Vein endothelial cell (primary cell): Measurements from ENCODE around the gene CGB8. TPM values are rescaled to one million over a fixed set of nuclear protein-coding genes. Genes with fewer than 3 reads are reported as not detected.

Source experiments
- small RNA-seq: library from RNA; depleted of rRNA; stranded (forward); fragments of <200 nt; gene quantifications from one replicate; pipeline ENCODE3, GENCODE V24; 2012
- total RNA-seq: library from RNA; depleted of rRNA; stranded (reverse); fragments of >200 nt; gene quantifications from 2 replicates; pipeline ENCODE4 v1.2.3, GENCODE V29; 2012

CGB8 gene
- not detected in 2 replicates for total RNA-seq

GRCh38 chr19:49049011-49049410, at the start of gene CGB8:
Gene CGB8, minus strand, starts transcription at chr19:49049111. Its CDS starts 372 bp downstream, at chr19:49048739.

GRCh38 chr19:49085020-49085867, 36.3 kb upstream of the CGB8 start, which contains the start of gene SNRNP70:
Gene SNRNP70, plus strand, starts transcription at chr19:49085451. Its CDS starts 964 bp downstream, at chr19:49086415.

GRCh38 chr19:49064768-49065611, 16.1 kb upstream of the CGB8 start, which contains the start of gene NTF4:
Gene NTF4, minus strand, starts transcription at chr19:49064818. Its CDS starts 2,821 bp downstream, at chr19:49061997.

GRCh38 chr19:49057636-49058234, 8.8 kb upstream of the CGB8 start, which contains the start of gene CGB7:
Gene CGB7, minus strand, starts transcription at chr19:49057749. Its CDS starts 2,374 bp downstream, at chr19:49055375.

GRCh38 chr19:49043548-49043947, 5.4 kb downstream of the CGB8 start, which contains the start of gene CGB5:
Gene CGB5, plus strand, starts transcription at chr19:49043848. Its CDS starts 362 bp downstream, at chr19:49044210.

GRCh38 chr19:49036815-49037214, 12.1 kb downstream of the CGB8 start, which contains the start of gene CGB1:
Gene CGB1, minus strand, starts transcription at chr19:49036895. Its CDS starts 184 bp downstream, at chr19:49036711.

GRCh38 chr19:49031642-49032301, 17.1 kb downstream of the CGB8 start, which contains the start of gene CGB2:
Gene CGB2, plus strand, starts transcription at chr19:49031890. Its CDS starts 206 bp downstream, at chr19:49032096.

GRCh38 chr19:49024233-49024632, 24.7 kb downstream of the CGB8 start, which contains the start of gene CGB3:
Gene CGB3, minus strand, starts transcription at chr19:49024333. Its CDS starts 362 bp downstream, at chr19:49023971.

GRCh38 chr19:49017041-49017665, 31.8 kb downstream of the CGB8 start, which contains the start of gene LHB:
Gene LHB, minus strand, starts transcription at chr19:49017091. Its CDS starts 10 bp downstream, at chr19:49017081.

Small RNA genes within 50 kb of the gene (small RNA-seq; reads per million reads assigned to genes)
- gene MIR6798 (not detected), gene RN7SL708P (not detected)

Other genes starting within 250 kb of the CGB8 start
- gene BCAT2, start 238.1 kb downstream of the CGB8 start, total RNA-seq, result 39.9 and 55.5 TPM in 2 replicates
- gene HSD17B14, start 212.6 kb downstream of the CGB8 start, total RNA-seq, result 0.98 and 3.5 TPM in 2 replicates
- 2.0 and 5.6 TPM in 2 replicates for gene PLEKHA4, start 180.5 kb downstream of the CGB8 start, total RNA-seq
- 45.4 and 49.8 TPM in 2 replicates for gene PPP1R15A, start 176.7 kb downstream of the CGB8 start, total RNA-seq
- not detected in 2 replicates for gene TULP2, start 150.4 kb downstream of the CGB8 start, total RNA-seq
- gene NUCB1, start 148.8 kb downstream of the CGB8 start, total RNA-seq, result 151 and 295 TPM in 2 replicates
- not detected in 2 replicates for gene DHDH, start 115.4 kb downstream of the CGB8 start, total RNA-seq
- gene BAX, start 94.2 kb downstream of the CGB8 start, total RNA-seq, result 78.0 and 157 TPM in 2 replicates
- gene FTL, start 83.8 kb downstream of the CGB8 start, total RNA-seq, result 1,333 and 1,656 TPM in 2 replicates
- gene GYS1, start 55.8 kb downstream of the CGB8 start, total RNA-seq, result 48.0 and 49.0 TPM in 2 replicates
- gene RUVBL2, start 55.2 kb downstream of the CGB8 start, total RNA-seq, result 210 and 250 TPM in 2 replicates
- gene LHB, start 32.0 kb downstream of the CGB8 start, total RNA-seq, result 0.48 TPM in 1 of 2 replicates, not detected in the other
- not detected in 2 replicates for gene CGB3, start 24.8 kb downstream of the CGB8 start, total RNA-seq
- not detected in 2 replicates for gene CGB2, start 17.2 kb downstream of the CGB8 start, total RNA-seq
- not detected in 2 replicates for gene CGB1, start 12.2 kb downstream of the CGB8 start, total RNA-seq
- not detected in 2 replicates for gene CGB5, start 5.3 kb downstream of the CGB8 start, total RNA-seq
- 0.10 TPM in 1 of 2 replicates, not detected in the other for gene CGB7, start 8.6 kb upstream of the CGB8 start, total RNA-seq
- not detected in 2 replicates for gene NTF4, start 15.7 kb upstream of the CGB8 start, total RNA-seq
- not detected in 2 replicates for gene KCNA7, start 23.6 kb upstream of the CGB8 start, total RNA-seq
- 143 and 171 TPM in 2 replicates for gene SNRNP70, start 36.3 kb upstream of the CGB8 start, total RNA-seq
- gene LIN7B, start 65.3 kb upstream of the CGB8 start, total RNA-seq, result 0.76 and 2.6 TPM in 2 replicates
- gene C19orf73, start 70.0 kb upstream of the CGB8 start, total RNA-seq, result 0.48 TPM in 1 of 2 replicates, not detected in the other
- gene PPFIA3, start 70.4 kb upstream of the CGB8 start, total RNA-seq, result 2.8 and 4.9 TPM in 2 replicates
- gene HRC, start 106.3 kb upstream of the CGB8 start, total RNA-seq, result not detected in 2 replicates
- 19.7 and 33.6 TPM in 2 replicates for gene TRPM4, start 108.7 kb upstream of the CGB8 start, total RNA-seq